ENCODE results near the gene CYP1B1. TPM values are rescaled to one million over a fixed set of nuclear protein-coding genes. Genes with fewer than 3 reads are reported as not detected.

CYP1B1 gene
- polyA plus RNA-seq, 1 experiment, result 7.8 TPM

DNA sequence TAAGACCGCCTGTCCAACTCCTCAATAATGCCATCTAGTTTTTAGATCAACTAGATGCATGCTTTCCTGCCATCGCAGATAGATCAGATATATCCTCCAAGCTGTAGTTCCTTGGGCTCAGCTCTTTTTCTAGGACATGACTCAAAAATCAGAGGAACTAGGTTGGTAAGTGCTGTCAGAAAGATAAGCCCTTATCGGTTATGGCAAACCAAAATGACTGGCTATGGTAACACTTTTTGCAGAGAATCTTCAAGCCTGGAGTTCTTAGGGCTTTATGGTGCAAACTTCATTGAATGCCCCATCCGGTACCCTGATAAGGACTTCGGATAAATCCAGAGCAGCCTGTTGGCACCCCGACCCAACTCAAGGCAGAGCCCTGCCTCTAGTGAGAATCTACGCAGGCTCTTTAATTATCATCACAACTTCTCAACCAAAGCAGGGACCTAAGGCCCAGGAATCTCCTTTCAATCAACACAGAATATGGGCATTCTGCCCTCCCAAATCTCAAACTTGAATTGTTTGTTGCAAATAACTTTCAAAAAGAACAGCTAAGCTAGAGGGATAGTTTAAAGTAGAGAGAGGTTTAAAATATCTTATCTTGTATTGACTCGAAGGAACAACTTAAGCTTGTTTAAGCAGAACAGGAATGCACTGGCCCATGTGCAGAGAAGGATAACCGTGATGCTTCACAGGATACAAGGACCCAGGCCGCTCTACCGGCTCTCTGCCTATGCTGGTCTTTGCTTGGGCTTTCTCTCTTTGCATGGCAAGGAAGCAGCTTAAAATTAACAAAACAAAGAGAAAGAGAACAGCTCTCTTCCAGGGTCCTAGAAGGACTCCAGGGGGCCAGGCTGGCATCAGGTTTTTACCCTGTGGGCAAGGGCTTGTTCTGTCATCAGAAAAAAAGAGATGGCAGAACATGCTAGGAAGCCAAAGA lies 3.4 kb upstream of the CYP1B1 start:
- Histone ChIP-seq H3K27me3 (ENCODE audit: control insufficient read depth, insufficient read depth, low read length) (peaks cover 31% of the 10 kb centered on the region), H3K27ac (ENCODE audit: low read depth, low read length) (no peak overlapping the region), H3K4me3 (ENCODE audit: low read depth, low read length) (no peak overlapping the region), H3K9me3 (ENCODE audit: control insufficient read depth, insufficient read depth, low read length) (peaks cover 10% of the 10 kb centered on the region; the same call in 1 of the 2 replicates)
- CTCF ChIA-PET, result interaction anchor here (1.3 kb wide), 1 partner anchor 37 kb away, joined by 4 read pairs; no protein-coding TSS in a partner anchor
- TF ChIP-seq, protein P1, sequence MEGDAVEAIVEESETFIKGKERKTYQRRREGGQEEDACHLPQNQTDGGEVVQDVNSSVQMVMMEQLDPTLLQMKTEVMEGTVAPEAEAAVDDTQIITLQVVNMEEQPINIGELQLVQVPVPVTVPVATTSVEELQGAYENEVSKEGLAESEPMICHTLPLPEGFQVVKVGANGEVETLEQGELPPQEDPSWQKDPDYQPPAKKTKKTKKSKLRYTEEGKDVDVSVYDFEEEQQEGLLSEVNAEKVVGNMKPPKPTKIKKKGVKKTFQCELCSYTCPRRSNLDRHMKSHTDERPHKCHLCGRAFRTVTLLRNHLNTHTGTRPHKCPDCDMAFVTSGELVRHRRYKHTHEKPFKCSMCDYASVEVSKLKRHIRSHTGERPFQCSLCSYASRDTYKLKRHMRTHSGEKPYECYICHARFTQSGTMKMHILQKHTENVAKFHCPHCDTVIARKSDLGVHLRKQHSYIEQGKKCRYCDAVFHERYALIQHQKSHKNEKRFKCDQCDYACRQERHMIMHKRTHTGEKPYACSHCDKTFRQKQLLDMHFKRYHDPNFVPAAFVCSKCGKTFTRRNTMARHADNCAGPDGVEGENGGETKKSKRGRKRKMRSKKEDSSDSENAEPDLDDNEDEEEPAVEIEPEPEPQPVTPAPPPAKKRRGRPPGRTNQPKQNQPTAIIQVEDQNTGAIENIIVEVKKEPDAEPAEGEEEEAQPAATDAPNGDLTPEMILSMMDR (IDR thresholded peaks at IDR 0.05; ENCODE audit: low read depth, low read length), result no peak
- POLR2A ChIA-PET, result no interaction called here
- DNase-seq (ENCODE audit: low read depth, low spot score), result no peak

- H3K9me3 ChIP-seq (ENCODE audit: control insufficient read depth, insufficient read depth, low read length), result peaks cover 19% of the 10 kb centered on the region; the same call in 1 of the 2 replicates
- TF ChIP-seq, protein P1 (IDR thresholded peaks at IDR 0.05; ENCODE audit: low read depth, low read length), result no peak
- no peak overlapping the region for H3K27ac ChIP-seq (ENCODE audit: low read depth, low read length)
- H3K27me3 ChIP-seq (ENCODE audit: control insufficient read depth, insufficient read depth, low read length), result peaks cover 45% of the 10 kb centered on the region
- H3K4me3 ChIP-seq (ENCODE audit: low read depth, low read length), result peak overlapping the region; percentile 53; the same call in 1 of the 2 replicates
- POLR2A ChIA-PET, result no interaction called here
- CTCF ChIA-PET, result interaction anchor here (1.1 kb wide), 1 partner anchor 97 kb away, joined by 6 read pairs; no protein-coding TSS in a partner anchor
- no peak for DNase-seq (ENCODE audit: low read depth, low spot score)
Measured at GRCh38 chr2:38077431-38077769, 1.4 kb upstream of the CYP1B1 start.

DNA sequence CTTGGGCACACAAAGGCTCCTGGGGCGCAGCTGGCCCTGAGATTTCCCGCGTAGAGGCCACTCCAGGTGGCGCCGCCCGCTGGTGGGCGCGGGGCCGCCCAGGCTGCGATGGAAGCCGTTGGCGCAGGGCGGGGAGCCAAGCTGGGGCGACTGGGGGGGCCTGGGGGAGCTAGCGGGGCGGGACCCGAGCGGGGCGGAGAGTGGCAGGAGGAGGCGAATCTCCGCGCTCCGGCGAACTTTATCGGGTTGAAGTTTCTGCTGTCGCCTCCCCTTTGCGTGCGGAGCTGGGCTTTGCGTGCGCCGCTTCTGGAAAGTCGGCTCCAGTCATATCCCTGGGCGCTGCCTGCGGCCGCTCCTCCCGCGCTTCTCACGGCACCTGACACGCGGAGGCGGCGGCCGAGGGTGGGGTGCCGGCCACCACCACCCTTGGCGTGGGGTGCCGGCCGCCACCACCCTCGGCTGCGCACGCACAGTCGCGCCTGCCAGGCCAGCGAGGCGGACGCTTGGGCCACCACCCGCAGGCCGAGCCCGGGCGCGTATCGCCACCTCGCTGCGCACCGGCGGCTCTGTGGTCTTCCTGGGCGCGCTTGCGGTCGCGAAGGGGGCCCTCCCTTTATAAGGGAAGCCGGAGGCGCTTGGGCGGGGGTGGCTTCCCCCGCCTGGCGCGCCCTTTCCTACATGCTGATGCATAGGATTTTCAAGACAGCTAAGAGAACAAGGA lies 919 bp upstream of the CYP1B1 start:
- TF ChIP-seq, protein P1 (IDR thresholded peaks at IDR 0.05; ENCODE audit: low read depth, low read length), result peak; percentile 30; the same call in 1 of the 2 replicates
- peak overlapping the region; percentile 53 for H3K4me3 ChIP-seq (ENCODE audit: low read depth, low read length)
- CTCF ChIA-PET, result interaction anchor here (0.6 to 1.4 kb wide), 11 partner anchors 15 to 662 kb away, joined by 3 to 8 read pairs (median 4); no protein-coding TSS in a partner anchor
- POLR2A ChIA-PET, result interaction anchor here (0.7 kb wide), 1 partner anchor 439 kb away, joined by 3 read pairs; no protein-coding TSS in a partner anchor
- DNase-seq (ENCODE audit: low read depth, low spot score), result peak; percentile 42
- H3K27ac ChIP-seq (ENCODE audit: low read depth, low read length), result no peak overlapping the region
- H3K27me3 ChIP-seq (ENCODE audit: control insufficient read depth, insufficient read depth, low read length), result peaks cover 45% of the 10 kb centered on the region
- peaks cover 19% of the 10 kb centered on the region; the same call in 1 of the 2 replicates for H3K9me3 ChIP-seq (ENCODE audit: control insufficient read depth, insufficient read depth, low read length)

DNA sequence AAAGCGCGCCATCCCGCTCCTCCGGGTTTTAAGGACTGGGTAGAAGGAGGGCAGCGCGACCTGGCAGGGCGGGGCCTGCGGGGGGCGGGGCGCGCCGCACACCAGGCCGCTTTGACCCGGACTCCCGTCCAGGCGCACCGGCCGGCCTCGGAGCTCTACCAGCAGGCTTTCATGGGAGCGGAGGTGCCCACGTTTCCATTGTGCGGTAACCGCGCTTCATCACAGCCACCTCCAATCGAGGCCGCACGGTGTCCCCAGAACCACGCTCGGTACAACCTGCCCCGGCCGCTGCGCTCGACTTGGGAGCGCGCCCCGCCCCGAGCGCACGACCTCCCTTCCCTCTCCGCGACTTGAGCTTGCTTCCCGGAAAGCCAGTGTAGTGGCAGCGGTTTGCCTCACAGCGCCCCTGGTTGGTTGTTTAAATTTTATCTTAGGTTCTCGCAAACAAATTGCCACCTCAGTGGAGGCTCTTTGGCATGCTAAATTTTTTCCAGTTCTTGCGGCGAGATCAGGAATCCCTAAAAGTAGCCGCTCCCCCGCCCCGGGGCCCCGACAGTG lies 280 bp upstream of the CYP1B1 start:
- Histone ChIP-seq H3K9me3 (ENCODE audit: control insufficient read depth, insufficient read depth, low read length) (peaks cover 19% of the 10 kb centered on the region; the same call in 1 of the 2 replicates), H3K27ac (ENCODE audit: low read depth, low read length) (no peak overlapping the region), H3K4me3 (ENCODE audit: low read depth, low read length) (peak overlapping the region; percentile 53), H3K27me3 (ENCODE audit: control insufficient read depth, insufficient read depth, low read length) (peaks cover 45% of the 10 kb centered on the region)
- CTCF ChIA-PET, result interaction anchor here (0.6 to 1.4 kb wide), 12 partner anchors 16 to 661 kb away, joined by 3 to 8 read pairs (median 4); no protein-coding TSS in a partner anchor
- no peak for DNase-seq (ENCODE audit: low read depth, low spot score)
- TF ChIP-seq, protein P1 (IDR thresholded peaks at IDR 0.05; ENCODE audit: low read depth, low read length), result no peak; the same call in 1 of the 2 replicates
- POLR2A ChIA-PET, result interaction anchor here (0.7 kb wide), 1 partner anchor 440 kb away, joined by 3 read pairs; no protein-coding TSS in a partner anchor
